ENCODE results near the gene SLC15A4. TPM values are rescaled to one million over a fixed set of nuclear protein-coding genes. Genes with fewer than 3 reads are reported as not detected.

SLC15A4 gene
- total and polyA plus RNA-seq, 2 donors (not counting 3 experiments of a cell fraction or from before 2014, with no cell fraction given) = 19.6 to 24.5 TPM

- Histone ChIP-seq H3K27me3 (ENCODE audit: control insufficient read depth in 2 of 2, insufficient read depth in 2 of 2, low read length in 2 of 2) (no peaks in the 10 kb centered on the region), H3K4me3 (replicated peaks in 1 of 3; ENCODE audit: insufficient read depth in 1 of 3, low read depth in 1 of 3, low read length in 3 of 3) (no peak overlapping the region), H3K9me1 (replicated peaks; ENCODE audit: control insufficient read depth, extremely low read depth, insufficient read depth, low read length) (no peaks in the 10 kb centered on the region), H3K36me3 (ENCODE audit: control insufficient read depth in 2 of 2, extremely low read depth in 1 of 2, insufficient read depth in 2 of 2, low read length in 2 of 2) (peaks cover 9 to 17% of the 10 kb centered on the region in 2 experiments), H3K27ac (ENCODE audit: insufficient read depth, low read depth, low read length) (no peak overlapping the region), H4K20me1 (replicated peaks; ENCODE audit: control insufficient read depth, extremely low read depth, insufficient read depth, low read length) (peaks cover 4% of the 10 kb centered on the region), H3K79me2 (ENCODE audit: control insufficient read depth, insufficient read depth, low read length) (peaks cover 40% of the 10 kb centered on the region), H2AFZ (ENCODE audit: low read depth, low read length) (no peak overlapping the region), H3K9ac (replicated peaks; ENCODE audit: extremely low read depth, insufficient read depth, low read length) (no peak overlapping the region), H3K9me3 (replicated peaks; ENCODE audit: control insufficient read depth, insufficient read depth, low read length) (no peaks in the 10 kb centered on the region), H3K4me2 (ENCODE audit: insufficient read depth, low read length) (no peak overlapping the region), H3K4me1 (ENCODE audit: control insufficient read depth, extremely low read depth, insufficient read depth, low read length) (no peaks in the 10 kb centered on the region)
- FAIRE-seq = no peak
- intact Hi-C loops (cut with micrococcal nuclease) (no loop called here), dilution Hi-C loops (cut with MboI; ENCODE audit: extremely low pct_ligation_motif_present, low sequenced_read_pairs) (no loop called here)
- POLR2A ChIA-PET = no interaction called here
- BruUV-seq (replicated peaks) = no TSS peak
- no peak for DNase-seq (ENCODE audit: low read depth, low spot score)
- CTCF ChIA-PET = no interaction called here
- TF ChIP-seq JUN (IDR thresholded peaks at IDR 0.05; ENCODE audit: borderline replicate concordance, insufficient read depth, insufficient read length, low read depth) (no peak), EZH2 (IDR thresholded peaks at IDR 0.05; ENCODE audit: borderline replicate concordance, low read depth, low read length, severe bottlenecking) (no peak), POLR2AphosphoS5 (IDR thresholded peaks at IDR 0.05; ENCODE audit: insufficient read depth, low read depth, low read length) (no peak), CTCF (IDR thresholded peaks at IDR 0.05; ENCODE audit: extremely low read depth in 1 of 2, insufficient read depth in 1 of 2, low read depth in 1 of 2, low read length in 2 of 2) (no peak), POLR2A (IDR thresholded peaks at IDR 0.05; ENCODE audit: low read depth, low read length) (no peak), MAX (IDR thresholded peaks at IDR 0.05; ENCODE audit: insufficient read depth, insufficient read length) (no peak), MYC (IDR thresholded peaks at IDR 0.05; ENCODE audit: low read depth, low read length) (no peak), FOS (IDR thresholded peaks at IDR 0.05; ENCODE audit: borderline replicate concordance, insufficient read depth, low read length) (no peak), GATA2 (IDR thresholded peaks at IDR 0.05; ENCODE audit: insufficient read depth, insufficient read length, low read depth, low read length) (no peak)
Measured at GRCh38 chr12:128808651-128809050, 15.1 kb downstream of the SLC15A4 start.

Data from endothelial cell of umbilical vein (primary cell).